K562 (cell line): ENCODE results near the gene SHLD1. TPM values are rescaled to one million over a fixed set of nuclear protein-coding genes. Genes with fewer than 3 reads are reported as not detected.

Source experiments
- CBFA2T2 ChIP-seq: fragments of 450-650 bp; conservative IDR thresholded peaks from 2 replicates; pipeline ENCODE4 v1.6.1; 2017; ENCODE audit warnings: mild to moderate bottlenecking
- CCNT2 ChIP-seq: IDR thresholded peaks from 2 replicates; pipeline ENCODE4 v1.6.1; 2011; ENCODE audit warnings: borderline replicate concordance, low read depth, mild to moderate bottlenecking, moderate library complexity, mixed read lengths, low read length; ENCODE audit not compliant: insufficient read length; ENCODE audit errors: extremely low read depth
- HDAC8 ChIP-seq: fragments of 450-650 bp; IDR thresholded peaks from 2 replicates; pipeline ENCODE4 v1.6.1; 2016; ENCODE audit warnings: mild to moderate bottlenecking, missing genetic modification characterization, moderate library complexity, missing compliant biosample characterization
- KDM1A ChIP-seq, 2 experiments: fragments of 450-650 bp; IDR thresholded peaks; 2 replicates each; pipeline ENCODE4 v1.6.1; 2016; ENCODE audit warnings: mild to moderate bottlenecking in 2 of 2
- KLF16 ChIP-seq: IDR thresholded peaks from 2 replicates; pipeline ENCODE4 v1.6.1; 2016; ENCODE audit warnings: antibody characterized with exemption
- MTA2 ChIP-seq: fragments of 450-650 bp; IDR thresholded peaks from 2 replicates; pipeline ENCODE4 v1.6.1; 2016; ENCODE audit warnings: low read depth
- NEUROD1 ChIP-seq: fragments of 150-350 bp; IDR thresholded peaks from 2 replicates; pipeline ENCODE4 v1.6.1; 2014; ENCODE audit warnings: borderline replicate concordance, low read length, low read depth; ENCODE audit not compliant: partially characterized antibody
- NFE2 ChIP-seq: IDR thresholded peaks from 2 replicates; pipeline ENCODE4 v1.6.1; 2014; ENCODE audit warnings: antibody characterized with exemption, low read depth
- NFIX ChIP-seq: fragments of 250-450 bp; sonication (Bioruptor Pico); IDR thresholded peaks from 2 replicates; pipeline ENCODE4 v1.4.0; 2020; ENCODE audit warnings: low read depth, mild to moderate bottlenecking, moderate library complexity
- NRF1 ChIP-seq, 2 experiments: fragments of 450-650 bp; IDR thresholded peaks in 1 of 2; conservative IDR thresholded peaks in 1 of 2; 2 replicates each; pipeline ENCODE4 v1.6.1; 2014; ENCODE audit warnings: mild to moderate bottlenecking in 2 of 2
- NUFIP1 ChIP-seq: fragments of 450-650 bp; IDR thresholded peaks from 2 replicates; pipeline ENCODE4 v1.6.1; 2018; ENCODE audit not compliant: partially characterized antibody
- PML ChIP-seq: IDR thresholded peaks from 2 replicates; pipeline ENCODE4 v1.6.1; 2012; ENCODE audit warnings: low read length, inconsistent platforms
- SOX6 ChIP-seq: fragments of 450-650 bp; IDR thresholded peaks from 2 replicates; pipeline ENCODE4 v1.6.1; 2014; ENCODE audit warnings: mild to moderate bottlenecking
- TRIM24 ChIP-seq, 2 experiments: fragments of 450-650 bp; IDR thresholded peaks; 2 replicates each; pipeline ENCODE4 v1.6.1; 2016
- polyA plus RNA-seq, 8 experiments: library from polyadenylated mRNA; depleted of rRNA in 4 of 8; stranded (reverse) in 5 of 8; unstranded in 3 of 8; fragments of >200 nt; fragmentation: Nextera tagmentation in 2 of 8; fragmentation: Illumina TruSeq in 1 of 8; extraction: Ambion mirVana in 2 of 8; extraction: Trizol in 1 of 8; gene quantifications; 2 replicates each; pipeline versions ENCODE4 v1.2.1 to v1.2.3, GENCODE V29; 2011 to 2014; ENCODE audit warnings: inconsistent platforms in 1 of 8, missing spikeins in 1 of 8
- total RNA-seq, 7 experiments: library from RNA; depleted of rRNA in 6 of 7; stranded (reverse); fragments of >200 nt in 6 of 7; fragmentation: Illumina TruSeq in 2 of 7; extraction: Trizol in 2 of 7; gene quantifications; 2 replicates each; pipeline versions ENCODE4 v1.2.1 to v1.2.3, GENCODE V29; 2011 to 2021; ENCODE audit warnings: low replicate concordance in 1 of 7
- TF ChIP-seq, protein P1 (sequence below), 2 experiments: fragments of 450-650 bp in 1 of 2; sonication (generic) in 1 of 2; formaldehyde crosslinking in 1 of 2; IDR thresholded peaks in 1 of 2; conservative IDR thresholded peaks in 1 of 2; 2 replicates each; pipeline versions ENCODE4 v1.6.1 to v1.8.1; 2016 to 2023; ENCODE audit warnings: mild to moderate bottlenecking in 2 of 2, moderate library complexity in 2 of 2, inconsistent platforms in 1 of 2, missing genetic modification reagents in 1 of 2
- TF ChIP-seq, protein P2 (sequence below): fragments of 200-400 bp; formaldehyde crosslinking; IDR thresholded peaks from 2 replicates; pipeline ENCODE4 v1.6.1; 2017; ENCODE audit warnings: mild to moderate bottlenecking, low read depth, low read length, moderate library complexity
- TF ChIP-seq, protein P3 (sequence below): fragments of 450-650 bp; IDR thresholded peaks from 2 replicates; pipeline ENCODE4 v1.6.1; 2017; ENCODE audit warnings: antibody characterized with exemption, mild to moderate bottlenecking
- TF ChIP-seq, protein P4 (sequence below): IDR thresholded peaks from 2 replicates; pipeline ENCODE4 v1.6.1; 2014; ENCODE audit warnings: antibody characterized with exemption
- TF ChIP-seq, protein P5 (sequence below): sonication (generic); formaldehyde crosslinking; IDR thresholded peaks from 2 replicates; pipeline ENCODE4 v1.8.0; 2023; ENCODE audit warnings: mild to moderate bottlenecking, missing genetic modification reagents

SHLD1 gene
- total and polyA plus RNA-seq, 9 of the 15 experiments (the other 6 are each of a cell fraction or from before 2014, with no cell fraction given) = 3.7 to 21.6 (median 8.2) TPM

- TF ChIP-seq, protein P1, sequence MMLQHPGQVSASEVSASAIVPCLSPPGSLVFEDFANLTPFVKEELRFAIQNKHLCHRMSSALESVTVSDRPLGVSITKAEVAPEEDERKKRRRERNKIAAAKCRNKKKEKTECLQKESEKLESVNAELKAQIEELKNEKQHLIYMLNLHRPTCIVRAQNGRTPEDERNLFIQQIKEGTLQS (IDR thresholded peaks at IDR 0.05) = no peak
- TF ChIP-seq, protein P1 (CRISPR knock-in tag; conservative IDR thresholded peaks at IDR 0.05) = no peak
- peak; percentile 78 for TF ChIP-seq CBFA2T2
- TF ChIP-seq MTA2 = peak; percentile 67
- TF ChIP-seq NFE2 = 0 out of 2 replicates have a peak, but pooled peaks have one; percentile 8
- TF ChIP-seq NFIX (CRISPR knock-in tag) = no peak
- TF ChIP-seq HDAC8 (tag) = no peak
- TF ChIP-seq, protein P2, sequence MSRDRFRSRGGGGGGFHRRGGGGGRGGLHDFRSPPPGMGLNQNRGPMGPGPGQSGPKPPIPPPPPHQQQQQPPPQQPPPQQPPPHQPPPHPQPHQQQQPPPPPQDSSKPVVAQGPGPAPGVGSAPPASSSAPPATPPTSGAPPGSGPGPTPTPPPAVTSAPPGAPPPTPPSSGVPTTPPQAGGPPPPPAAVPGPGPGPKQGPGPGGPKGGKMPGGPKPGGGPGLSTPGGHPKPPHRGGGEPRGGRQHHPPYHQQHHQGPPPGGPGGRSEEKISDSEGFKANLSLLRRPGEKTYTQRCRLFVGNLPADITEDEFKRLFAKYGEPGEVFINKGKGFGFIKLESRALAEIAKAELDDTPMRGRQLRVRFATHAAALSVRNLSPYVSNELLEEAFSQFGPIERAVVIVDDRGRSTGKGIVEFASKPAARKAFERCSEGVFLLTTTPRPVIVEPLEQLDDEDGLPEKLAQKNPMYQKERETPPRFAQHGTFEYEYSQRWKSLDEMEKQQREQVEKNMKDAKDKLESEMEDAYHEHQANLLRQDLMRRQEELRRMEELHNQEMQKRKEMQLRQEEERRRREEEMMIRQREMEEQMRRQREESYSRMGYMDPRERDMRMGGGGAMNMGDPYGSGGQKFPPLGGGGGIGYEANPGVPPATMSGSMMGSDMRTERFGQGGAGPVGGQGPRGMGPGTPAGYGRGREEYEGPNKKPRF = no peak
- TF ChIP-seq, protein P3, sequence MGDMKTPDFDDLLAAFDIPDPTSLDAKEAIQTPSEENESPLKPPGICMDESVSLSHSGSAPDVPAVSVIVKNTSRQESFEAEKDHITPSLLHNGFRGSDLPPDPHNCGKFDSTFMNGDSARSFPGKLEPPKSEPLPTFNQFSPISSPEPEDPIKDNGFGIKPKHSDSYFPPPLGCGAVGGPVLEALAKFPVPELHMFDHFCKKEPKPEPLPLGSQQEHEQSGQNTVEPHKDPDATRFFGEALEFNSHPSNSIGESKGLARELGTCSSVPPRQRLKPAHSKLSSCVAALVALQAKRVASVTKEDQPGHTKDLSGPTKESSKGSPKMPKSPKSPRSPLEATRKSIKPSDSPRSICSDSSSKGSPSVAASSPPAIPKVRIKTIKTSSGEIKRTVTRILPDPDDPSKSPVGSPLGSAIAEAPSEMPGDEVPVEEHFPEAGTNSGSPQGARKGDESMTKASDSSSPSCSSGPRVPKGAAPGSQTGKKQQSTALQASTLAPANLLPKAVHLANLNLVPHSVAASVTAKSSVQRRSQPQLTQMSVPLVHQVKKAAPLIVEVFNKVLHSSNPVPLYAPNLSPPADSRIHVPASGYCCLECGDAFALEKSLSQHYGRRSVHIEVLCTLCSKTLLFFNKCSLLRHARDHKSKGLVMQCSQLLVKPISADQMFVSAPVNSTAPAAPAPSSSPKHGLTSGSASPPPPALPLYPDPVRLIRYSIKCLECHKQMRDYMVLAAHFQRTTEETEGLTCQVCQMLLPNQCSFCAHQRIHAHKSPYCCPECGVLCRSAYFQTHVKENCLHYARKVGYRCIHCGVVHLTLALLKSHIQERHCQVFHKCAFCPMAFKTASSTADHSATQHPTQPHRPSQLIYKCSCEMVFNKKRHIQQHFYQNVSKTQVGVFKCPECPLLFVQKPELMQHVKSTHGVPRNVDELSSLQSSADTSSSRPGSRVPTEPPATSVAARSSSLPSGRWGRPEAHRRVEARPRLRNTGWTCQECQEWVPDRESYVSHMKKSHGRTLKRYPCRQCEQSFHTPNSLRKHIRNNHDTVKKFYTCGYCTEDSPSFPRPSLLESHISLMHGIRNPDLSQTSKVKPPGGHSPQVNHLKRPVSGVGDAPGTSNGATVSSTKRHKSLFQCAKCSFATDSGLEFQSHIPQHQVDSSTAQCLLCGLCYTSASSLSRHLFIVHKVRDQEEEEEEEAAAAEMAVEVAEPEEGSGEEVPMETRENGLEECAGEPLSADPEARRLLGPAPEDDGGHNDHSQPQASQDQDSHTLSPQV = peak; percentile 45; the same call in 1 of the 2 replicates
- no peak for TF ChIP-seq NEUROD1
- TF ChIP-seq, protein P4, sequence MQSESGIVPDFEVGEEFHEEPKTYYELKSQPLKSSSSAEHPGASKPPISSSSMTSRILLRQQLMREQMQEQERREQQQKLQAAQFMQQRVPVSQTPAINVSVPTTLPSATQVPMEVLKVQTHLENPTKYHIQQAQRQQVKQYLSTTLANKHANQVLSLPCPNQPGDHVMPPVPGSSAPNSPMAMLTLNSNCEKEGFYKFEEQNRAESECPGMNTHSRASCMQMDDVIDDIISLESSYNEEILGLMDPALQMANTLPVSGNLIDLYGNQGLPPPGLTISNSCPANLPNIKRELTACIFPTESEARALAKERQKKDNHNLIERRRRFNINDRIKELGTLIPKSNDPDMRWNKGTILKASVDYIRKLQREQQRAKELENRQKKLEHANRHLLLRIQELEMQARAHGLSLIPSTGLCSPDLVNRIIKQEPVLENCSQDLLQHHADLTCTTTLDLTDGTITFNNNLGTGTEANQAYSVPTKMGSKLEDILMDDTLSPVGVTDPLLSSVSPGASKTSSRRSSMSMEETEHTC = no peak
- peak in 1 of 2 experiments; percentile 39; a peak in 1 of 4 replicates for TF ChIP-seq TRIM24 (IDR thresholded peaks at IDR 0.05)
- TF ChIP-seq KLF16 = 0 out of 2 replicates have a peak, but pooled peaks have one; percentile 25
- TF ChIP-seq PML = 0 out of 2 replicates have a peak, but pooled peaks have one; percentile 27
- TF ChIP-seq, protein P5, sequence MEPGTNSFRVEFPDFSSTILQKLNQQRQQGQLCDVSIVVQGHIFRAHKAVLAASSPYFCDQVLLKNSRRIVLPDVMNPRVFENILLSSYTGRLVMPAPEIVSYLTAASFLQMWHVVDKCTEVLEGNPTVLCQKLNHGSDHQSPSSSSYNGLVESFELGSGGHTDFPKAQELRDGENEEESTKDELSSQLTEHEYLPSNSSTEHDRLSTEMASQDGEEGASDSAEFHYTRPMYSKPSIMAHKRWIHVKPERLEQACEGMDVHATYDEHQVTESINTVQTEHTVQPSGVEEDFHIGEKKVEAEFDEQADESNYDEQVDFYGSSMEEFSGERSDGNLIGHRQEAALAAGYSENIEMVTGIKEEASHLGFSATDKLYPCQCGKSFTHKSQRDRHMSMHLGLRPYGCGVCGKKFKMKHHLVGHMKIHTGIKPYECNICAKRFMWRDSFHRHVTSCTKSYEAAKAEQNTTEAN = no peak
- peak; percentile 75 for TF ChIP-seq CCNT2
- TF ChIP-seq SOX6 = peak; percentile 61
- TF ChIP-seq NRF1 (conservative IDR thresholded peaks at IDR 0.05 in 1 of 2, IDR thresholded peaks at IDR 0.05 in 1 of 2) = no peak
- no peak for TF ChIP-seq NUFIP1
- peak; percentile 79 to 85 for TF ChIP-seq KDM1A (IDR thresholded peaks at IDR 0.05)
Observed at GRCh38 chr20:5741089-5741488, 9.1 kb upstream of the SHLD1 start (continued).
